ENCODE measurements around the gene ITGAX.

GRCh38 chr16:31327646-31328225, 27.2 kb upstream of the ITGAX start:
- TF ChIP-seq, protein P1, sequence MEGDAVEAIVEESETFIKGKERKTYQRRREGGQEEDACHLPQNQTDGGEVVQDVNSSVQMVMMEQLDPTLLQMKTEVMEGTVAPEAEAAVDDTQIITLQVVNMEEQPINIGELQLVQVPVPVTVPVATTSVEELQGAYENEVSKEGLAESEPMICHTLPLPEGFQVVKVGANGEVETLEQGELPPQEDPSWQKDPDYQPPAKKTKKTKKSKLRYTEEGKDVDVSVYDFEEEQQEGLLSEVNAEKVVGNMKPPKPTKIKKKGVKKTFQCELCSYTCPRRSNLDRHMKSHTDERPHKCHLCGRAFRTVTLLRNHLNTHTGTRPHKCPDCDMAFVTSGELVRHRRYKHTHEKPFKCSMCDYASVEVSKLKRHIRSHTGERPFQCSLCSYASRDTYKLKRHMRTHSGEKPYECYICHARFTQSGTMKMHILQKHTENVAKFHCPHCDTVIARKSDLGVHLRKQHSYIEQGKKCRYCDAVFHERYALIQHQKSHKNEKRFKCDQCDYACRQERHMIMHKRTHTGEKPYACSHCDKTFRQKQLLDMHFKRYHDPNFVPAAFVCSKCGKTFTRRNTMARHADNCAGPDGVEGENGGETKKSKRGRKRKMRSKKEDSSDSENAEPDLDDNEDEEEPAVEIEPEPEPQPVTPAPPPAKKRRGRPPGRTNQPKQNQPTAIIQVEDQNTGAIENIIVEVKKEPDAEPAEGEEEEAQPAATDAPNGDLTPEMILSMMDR (IDR thresholded peaks at IDR 0.05; ENCODE audit: poor library complexity): no peak
- TF ChIP-seq EZH2 (IDR thresholded peaks at IDR 0.05; ENCODE audit: borderline replicate concordance): no peak
